HG03045 (cell line): ENCODE results near the gene CDC73.
"Not testable (repeated sequence)": the region's sequence is repeated elsewhere in the genome, so short reads cannot be mapped to it uniquely, and the experiment has no call there.

Experiments used
- ATAC-seq: cut with Tn5 transposase; IDR thresholded peaks from one replicate; pipeline ENCODE4 v1.9.1; 2021; ENCODE audit warnings: mild to moderate bottlenecking, moderate library complexity; ENCODE audit not compliant: unreplicated experiment

CDC73 gene

GRCh38 chr1:193219391-193219790 lies 97.6 kb downstream of the CDC73 start:
- ATAC-seq = no peak

- ATAC-seq = no peak
Observed at GRCh38 chr1:193221651-193222050, 99.8 kb downstream of the CDC73 start.

GRCh38 chr1:193222056-193222615 lies 100.3 kb downstream of the CDC73 start:
- ATAC-seq = no peak

- no peak for ATAC-seq
Observed at GRCh38 chr1:193229136-193229535, 107.3 kb downstream of the CDC73 start.

DNA sequence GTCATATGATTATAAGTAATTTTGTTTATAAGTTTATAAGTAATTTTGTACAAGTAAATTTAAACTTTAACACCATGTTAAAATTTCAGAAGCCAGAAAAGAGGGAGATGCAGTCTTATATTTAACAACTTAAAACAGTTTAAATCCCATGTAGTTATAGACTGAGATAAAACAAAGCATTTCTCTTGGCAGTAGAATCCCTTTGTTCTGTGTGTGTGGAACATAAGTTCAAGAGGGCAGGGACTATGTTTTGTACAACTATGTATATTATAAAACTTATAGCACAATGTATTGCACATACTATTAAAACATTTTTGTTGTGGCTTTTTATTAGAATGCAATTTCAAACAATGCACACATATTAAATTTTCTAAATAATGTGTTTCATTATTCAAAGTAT lies 109.3 kb downstream of the CDC73 start:
- not testable (repeated sequence) for ATAC-seq

- ATAC-seq = no peak
Observed at GRCh38 chr1:193234530-193234929, 112.7 kb downstream of the CDC73 start.

- no peak for ATAC-seq
Observed at GRCh38 chr1:193237381-193237978, 115.6 kb downstream of the CDC73 start.

DNA sequence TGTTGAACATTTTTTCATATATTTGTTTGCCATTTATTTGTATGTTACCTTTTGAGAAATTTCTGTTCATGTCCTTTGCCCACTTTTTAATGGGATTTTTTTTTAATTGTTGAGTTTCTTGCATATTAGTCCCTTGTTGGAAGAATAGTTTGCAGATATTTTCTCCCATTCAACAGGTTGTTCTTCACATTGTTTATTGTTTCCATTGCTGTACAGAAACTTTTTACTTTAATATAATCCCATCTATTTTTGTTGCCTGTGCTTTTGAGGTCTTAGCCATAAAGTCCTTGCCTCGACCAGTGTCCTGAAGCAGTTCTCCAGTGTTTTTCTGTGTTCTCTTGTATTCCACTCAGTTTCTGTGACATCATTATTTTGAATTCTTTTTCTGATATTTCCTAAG lies 118.8 kb downstream of the CDC73 start:
- ATAC-seq = no peak

DNA sequence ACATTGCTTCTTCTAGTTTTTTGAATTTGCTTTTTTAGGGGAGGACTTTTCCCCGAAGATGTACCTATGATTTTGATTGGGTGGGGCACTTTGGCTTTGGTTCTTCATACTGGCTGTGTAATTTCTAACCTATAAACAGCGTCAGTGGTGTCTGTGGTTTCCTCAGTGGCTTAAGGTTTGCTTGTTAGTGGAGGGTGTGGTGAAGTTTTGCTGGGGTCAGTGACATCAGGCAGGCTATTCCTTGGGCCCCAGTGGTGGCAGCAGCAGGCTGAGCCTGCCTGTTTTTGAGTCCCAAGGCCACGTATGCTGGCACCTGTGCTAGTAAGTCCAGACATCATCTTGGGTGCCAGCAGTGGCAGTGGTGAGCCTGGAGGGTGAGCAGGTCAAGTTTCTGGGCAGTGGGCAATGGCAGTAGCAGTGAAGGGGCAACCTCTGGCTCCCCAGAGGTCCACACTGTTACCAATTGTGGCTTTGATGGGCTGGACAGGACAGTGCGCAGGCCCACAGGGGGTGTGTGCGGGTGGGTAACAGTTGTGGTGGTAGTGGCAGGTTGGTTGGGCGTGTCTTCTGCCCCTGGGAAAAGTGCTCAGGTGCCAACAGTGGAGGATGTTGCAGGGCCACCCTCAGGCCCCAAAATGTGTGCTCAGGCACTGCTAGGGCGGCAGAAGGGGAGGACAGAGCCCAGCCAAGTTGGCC lies 119.4 kb downstream of the CDC73 start:
- no peak for ATAC-seq

GRCh38 chr1:193242000-193242399 lies 120.2 kb downstream of the CDC73 start:
- ATAC-seq = no peak

DNA sequence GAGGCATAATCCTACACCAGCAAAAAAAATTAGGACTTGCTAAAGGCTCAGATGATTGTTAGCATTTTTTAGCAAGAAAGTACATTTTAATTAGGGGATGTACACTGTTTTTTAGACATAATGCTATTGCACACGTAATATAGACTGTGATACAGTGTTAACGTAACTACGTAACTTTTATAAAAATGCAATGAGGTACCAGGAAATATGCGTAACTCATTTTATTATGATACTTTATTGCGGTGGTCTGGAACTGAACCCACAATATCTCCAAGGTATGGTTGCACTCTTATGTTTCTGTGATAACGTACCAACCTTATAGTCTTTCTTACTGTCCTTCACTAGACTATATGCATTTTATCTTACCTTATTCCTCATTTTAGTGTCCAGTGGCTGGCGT lies 127.4 kb downstream of the CDC73 start:
- no peak for ATAC-seq

- ATAC-seq = no peak
Observed at GRCh38 chr1:193251950-193252349, 130.1 kb downstream of the CDC73 start.

- ATAC-seq = no peak
Observed at GRCh38 chr1:193256019-193256418, 134.2 kb downstream of the CDC73 start.

- ATAC-seq = no peak
Observed at GRCh38 chr1:193259636-193260035, 137.8 kb downstream of the CDC73 start.

DNA sequence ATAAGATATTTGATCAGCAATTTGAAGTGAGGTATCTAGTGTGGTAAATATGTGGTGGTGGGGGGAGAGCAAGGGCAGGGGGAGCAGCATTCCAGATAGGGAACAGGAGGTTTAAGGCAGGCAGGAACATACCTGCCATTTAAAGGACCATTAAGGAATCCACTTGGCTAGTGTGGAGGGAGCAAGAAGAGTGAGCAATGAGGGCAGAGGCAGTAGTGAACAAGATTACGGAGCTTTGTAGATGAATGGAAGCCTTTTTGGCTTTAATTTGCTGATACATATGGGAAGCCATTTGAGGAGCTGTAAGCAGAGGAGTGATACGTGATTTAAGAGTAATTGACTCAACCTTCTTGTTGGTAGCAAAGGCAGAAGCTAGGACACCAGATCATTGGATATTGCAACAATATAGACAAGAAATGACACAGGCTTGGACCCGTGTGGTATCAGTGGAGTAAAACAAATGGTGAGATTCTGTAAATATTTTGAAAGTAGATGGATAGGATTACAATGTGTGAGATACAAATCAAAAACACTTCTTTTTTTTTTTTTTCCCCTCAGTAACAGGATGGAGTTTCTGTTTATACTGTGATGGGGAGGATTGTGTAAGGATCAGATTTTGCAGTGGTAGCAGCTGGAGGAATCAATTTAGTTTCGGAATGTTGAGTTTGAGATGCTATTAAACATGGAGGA lies 138.4 kb downstream of the CDC73 start:
- ATAC-seq = no peak

- ATAC-seq = no peak
Observed at GRCh38 chr1:193260896-193261295, 139.1 kb downstream of the CDC73 start.

GRCh38 chr1:193262661-193263060 lies 140.8 kb downstream of the CDC73 start:
- ATAC-seq = no peak

GRCh38 chr1:193264313-193265065 lies 142.7 kb downstream of the CDC73 start:
- no peak for ATAC-seq

DNA sequence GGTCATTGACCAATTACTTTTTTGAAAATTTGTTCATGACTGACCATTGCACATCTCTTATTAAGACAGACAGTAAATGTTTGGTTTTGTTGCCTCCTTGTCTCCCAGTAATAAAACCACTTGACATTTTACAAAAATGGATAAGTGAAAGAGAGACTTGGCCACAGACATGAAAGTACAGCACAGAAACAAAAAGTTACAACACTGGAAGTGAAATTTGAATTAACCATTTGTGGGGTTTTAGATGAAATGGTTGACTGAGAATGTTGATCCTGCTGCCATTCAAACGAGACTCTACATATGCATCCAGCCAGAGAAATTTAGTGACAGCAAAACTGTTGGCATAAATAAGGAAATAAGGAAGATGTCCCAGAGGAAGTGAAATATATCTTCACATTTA lies 143.9 kb downstream of the CDC73 start:
- no peak for ATAC-seq

DNA sequence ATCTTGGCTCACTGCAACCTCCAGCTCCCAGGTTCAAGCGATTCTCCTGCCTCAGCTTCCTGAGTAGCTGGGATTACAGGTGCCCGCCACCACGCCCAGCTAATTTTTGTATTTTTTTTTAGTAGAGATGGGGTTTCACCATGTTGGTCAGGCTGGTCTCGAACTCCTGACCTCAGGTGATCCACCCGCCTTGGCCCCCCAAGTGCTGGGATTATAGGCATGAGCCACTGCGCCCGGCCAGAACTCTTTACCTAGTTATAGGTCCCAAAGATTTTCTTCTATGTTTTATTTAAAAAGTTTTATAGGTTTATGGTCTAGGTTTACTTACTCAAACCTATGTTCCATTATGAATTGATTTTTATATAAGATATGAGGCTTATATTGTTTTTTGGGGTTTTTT lies 145.0 kb downstream of the CDC73 start:
- not testable (repeated sequence) for ATAC-seq

DNA sequence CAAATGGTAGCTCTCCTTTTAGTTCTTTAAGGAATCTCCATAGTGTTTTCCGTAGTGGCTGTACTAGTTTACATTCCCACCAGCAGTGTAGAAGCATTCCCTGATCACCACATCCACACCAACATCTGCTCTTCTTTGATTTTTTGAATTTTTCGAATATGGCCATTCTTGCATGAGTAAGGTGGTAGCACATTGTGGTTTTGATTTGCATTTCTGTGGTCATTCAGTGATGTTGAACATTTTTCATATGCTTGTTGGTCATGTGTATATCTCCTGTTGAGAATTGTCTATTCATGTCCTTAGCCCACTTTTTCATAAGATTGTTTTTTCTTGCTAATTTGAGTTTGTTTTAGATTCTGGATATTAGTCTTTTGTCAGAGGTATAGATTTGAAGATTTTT lies 149.2 kb downstream of the CDC73 start:
- peak; percentile 97 for ATAC-seq
